GM23248 (cell line): ENCODE measurements around the gene SLC17A7. TPM values are rescaled to one million over a fixed set of nuclear protein-coding genes. Genes with fewer than 3 reads are reported as not detected.
A peak's percentile ranks its signal among the peaks of the same experiment; 100 is the strongest.

Experiments used
- DNase-seq: peaks from one replicate; pipeline ENCODE4 v3.0.0-alpha.2; 2015
- H2AFZ ChIP-seq: fragments of 200-600 bp; sonication (generic); 2 replicates; pipeline ENCODE4 v1.6.1; 2016; ENCODE audit warnings: antibody characterized with exemption
- H3F3A ChIP-seq: fragments of 200-600 bp; sonication (generic); 2 replicates; pipeline ENCODE4 v1.6.1; 2016; ENCODE audit warnings: mild to moderate bottlenecking, antibody characterized with exemption, mixed run types; ENCODE audit not compliant: insufficient read depth
- H3K27ac ChIP-seq: fragments of 200-600 bp; sonication (generic); 2 replicates; pipeline ENCODE4 v1.5.1; 2016; ENCODE audit warnings: mild to moderate bottlenecking
- H3K27me3 ChIP-seq: fragments of 200-600 bp; sonication (generic); replicated peaks from 2 replicates; pipeline ENCODE4 v1.6.1; 2016; ENCODE audit warnings: mild to moderate bottlenecking; ENCODE audit not compliant: insufficient read depth
- H3K36me3 ChIP-seq: fragments of 200-600 bp; sonication (generic); 2 replicates; pipeline ENCODE4 v1.6.1; 2016; ENCODE audit warnings: low read depth, mild to moderate bottlenecking
- H3K4me1 ChIP-seq: fragments of 200-600 bp; sonication (generic); 2 replicates; pipeline ENCODE4 v1.6.1; 2016; ENCODE audit warnings: mild to moderate bottlenecking; ENCODE audit not compliant: insufficient read depth
- H3K4me2 ChIP-seq: fragments of 200-600 bp; sonication (generic); one replicate; pipeline ENCODE4 v1.6.1; 2016; ENCODE audit warnings: mild to moderate bottlenecking; ENCODE audit not compliant: unreplicated experiment
- H3K4me3 ChIP-seq: fragments of 200-600 bp; sonication (generic); 2 replicates; pipeline ENCODE4 v1.5.1; 2016; ENCODE audit warnings: mild to moderate bottlenecking
- H3K79me2 ChIP-seq: fragments of 200-600 bp; sonication (generic); 2 replicates; pipeline ENCODE4 v1.6.1; 2016; ENCODE audit warnings: mild to moderate bottlenecking; ENCODE audit not compliant: insufficient read depth
- H3K9ac ChIP-seq: fragments of 200-600 bp; sonication (generic); 2 replicates; pipeline ENCODE4 v1.6.1; 2016; ENCODE audit warnings: mild to moderate bottlenecking
- H3K9me2 ChIP-seq: fragments of 200-600 bp; sonication (generic); 2 replicates; pipeline ENCODE4 v1.6.1; 2016; ENCODE audit warnings: mixed run types, mild to moderate bottlenecking, moderate library complexity; ENCODE audit not compliant: insufficient read depth
- H3K9me3 ChIP-seq: fragments of 200-600 bp; sonication (generic); one replicate; pipeline ENCODE4 v1.6.1; 2017; ENCODE audit warnings: low read depth
- H4K20me1 ChIP-seq: fragments of 200-600 bp; sonication (generic); 2 replicates; pipeline ENCODE4 v1.6.0; 2016; ENCODE audit not compliant: insufficient read depth
- EZH2 ChIP-seq: fragments of 200-600 bp; sonication (generic); IDR thresholded peaks from 2 replicates; pipeline ENCODE4 v1.6.1; 2018; ENCODE audit warnings: antibody characterized with exemption, mild to moderate bottlenecking; ENCODE audit not compliant: insufficient read depth, poor library complexity, severe bottlenecking
- EZH2phosphoT487 ChIP-seq: fragments of 200-600 bp; sonication (generic); IDR thresholded peaks from 2 replicates; pipeline ENCODE4 v1.6.1; 2018; ENCODE audit warnings: antibody characterized with exemption, moderate library complexity, mild to moderate bottlenecking, low read depth; ENCODE audit not compliant: insufficient read depth
- WGBS, 2 experiments: methylation state at CpG; one replicate each; pipeline ENCODE4 v1.1.6; 2015 to 2017; ENCODE audit warnings: low lambda C conversion rate in 2 of 2, low coverage in 1 of 2; ENCODE audit errors: missing lambda C conversion rate in 2 of 2; 5-methylcytosine and 5-hydroxymethylcytosine counted together
- in situ Hi-C: fragments of 300-500 bp; cut with MboI; formaldehyde crosslinking; loops from 2 replicates; pipeline ENCODE4 v1.15.0; 2020
- polyA plus RNA-seq: library from polyadenylated mRNA; unstranded; fragments of >200 nt; fragmentation: Nextera tagmentation; extraction: Ambion mirVana; gene quantifications from 2 replicates; pipeline ENCODE4 v1.2.1, GENCODE V29; 2016
- total RNA-seq: library from RNA; depleted of rRNA; stranded (reverse); fragments of >200 nt; shearing (Covaris generic); gene quantifications from 2 replicates; pipeline ENCODE4 v1.2.3, GENCODE V29; 2014

SLC17A7 gene
- total and polyA plus RNA-seq, 2 experiments from 2014 or later: not detected

- no peak for DNase-seq
- no peaks in the 10 kb centered on the region for H3K9me2 ChIP-seq
- TF ChIP-seq EZH2phosphoT487 (no peak), EZH2 (no peak)
- WGBS, 2 experiments: 67 to 68% methylated on average over 23 of the region's 23 CpGs
- in situ Hi-C loops: no loop called here
- no peaks in the 10 kb centered on the region for H3K9me3 ChIP-seq
- no peaks in the 10 kb centered on the region for H3K27me3 ChIP-seq
- peaks cover 7% of the 10 kb centered on the region; the same call in 1 of the 2 replicates for H3K4me1 ChIP-seq
- H3K79me2 ChIP-seq: peaks cover 44% of the 10 kb centered on the region
- peaks cover 35% of the 10 kb centered on the region for H3F3A ChIP-seq
- peaks cover 29% of the 10 kb centered on the region for H3K36me3 ChIP-seq
- H3K4me3 ChIP-seq: no peak overlapping the region
- H4K20me1 ChIP-seq: peaks cover 12% of the 10 kb centered on the region; the same call in 1 of the 2 replicates
- no peak overlapping the region for H3K4me2 ChIP-seq
- peak overlapping the region; percentile 22; the same call in 1 of the 2 replicates for H3K9ac ChIP-seq
- H2AFZ ChIP-seq: peak overlapping the region; percentile 81
- no peak overlapping the region for H3K27ac ChIP-seq
Measured at GRCh38 chr19:49486710-49487276, 45.5 kb upstream of the SLC17A7 start.

- H3K27me3 ChIP-seq: no peaks in the 10 kb centered on the region
- H4K20me1 ChIP-seq: peaks cover 12% of the 10 kb centered on the region; the same call in 1 of the 2 replicates
- TF ChIP-seq EZH2: no peak
- no peak for TF ChIP-seq EZH2phosphoT487
- H2AFZ ChIP-seq: peak overlapping the region; percentile 81; the same call in 1 of the 2 replicates
- peaks cover 39% of the 10 kb centered on the region for H3K79me2 ChIP-seq
- H3K4me2 ChIP-seq: no peak overlapping the region
- peaks cover 7% of the 10 kb centered on the region; the same call in 1 of the 2 replicates for H3K4me1 ChIP-seq
- in situ Hi-C loops: no loop called here
- H3K27ac ChIP-seq: no peak overlapping the region
- peaks cover 24% of the 10 kb centered on the region for H3K36me3 ChIP-seq
- peaks cover 31% of the 10 kb centered on the region for H3F3A ChIP-seq
- WGBS, 2 experiments: 91 to 92% methylated on average over 7 of the region's 7 CpGs
- H3K4me3 ChIP-seq: no peak overlapping the region
- no peak for DNase-seq
- no peaks in the 10 kb centered on the region for H3K9me2 ChIP-seq
- no peak overlapping the region for H3K9ac ChIP-seq
- H3K9me3 ChIP-seq: no peaks in the 10 kb centered on the region
Measured at GRCh38 chr19:49486232-49486631, 44.9 kb upstream of the SLC17A7 start.

- Histone ChIP-seq H3K36me3 (no peaks in the 10 kb centered on the region), H3K9me3 (no peaks in the 10 kb centered on the region), H3K27ac (no peak overlapping the region), H3K9ac (no peak overlapping the region), H3K9me2 (no peaks in the 10 kb centered on the region), H3K4me1 (no peaks in the 10 kb centered on the region), H3K4me2 (no peak overlapping the region), H2AFZ (no peak overlapping the region), H3F3A (no peaks in the 10 kb centered on the region), H3K79me2 (no peaks in the 10 kb centered on the region), H4K20me1 (no peaks in the 10 kb centered on the region), H3K4me3 (no peak overlapping the region), H3K27me3 (no peaks in the 10 kb centered on the region)
- WGBS, 2 experiments: 84 to 91% methylated on average over 5 to 7 of the region's 7 CpGs
- TF ChIP-seq EZH2phosphoT487 (no peak), EZH2 (no peak)
- in situ Hi-C loops: no loop called here
- DNase-seq: no peak
Measured at GRCh38 chr19:49481020-49481683, 39.8 kb upstream of the SLC17A7 start.

- no peak overlapping the region for H3K9ac ChIP-seq
- no peak overlapping the region for H2AFZ ChIP-seq
- no peaks in the 10 kb centered on the region for H3K9me2 ChIP-seq
- H3K4me2 ChIP-seq: no peak overlapping the region
- 93 to 98% methylated on average over 8 to 14 of the region's 14 CpGs for WGBS, 2 experiments
- H3K36me3 ChIP-seq: no peaks in the 10 kb centered on the region
- no peaks in the 10 kb centered on the region for H3F3A ChIP-seq
- no peak overlapping the region for H3K4me3 ChIP-seq
- H3K4me1 ChIP-seq: no peaks in the 10 kb centered on the region
- H4K20me1 ChIP-seq: no peaks in the 10 kb centered on the region
- no peak for DNase-seq
- H3K9me3 ChIP-seq: no peaks in the 10 kb centered on the region
- in situ Hi-C loops: no loop called here
- no peaks in the 10 kb centered on the region for H3K79me2 ChIP-seq
- no peak overlapping the region for H3K27ac ChIP-seq
- TF ChIP-seq EZH2: no peak
- no peak for TF ChIP-seq EZH2phosphoT487
- no peaks in the 10 kb centered on the region for H3K27me3 ChIP-seq
Measured at GRCh38 chr19:49479975-49480628, 38.8 kb upstream of the SLC17A7 start.
